GM18909 (cell line): Measurements from ENCODE around the gene SMIM21.

Experiments used
- ATAC-seq: cut with Tn5 transposase; IDR thresholded peaks from one replicate; pipeline ENCODE4 v1.9.1; 2021; ENCODE audit warnings: mild to moderate bottlenecking; ENCODE audit not compliant: unreplicated experiment, poor library complexity

The SMIM21 gene

GRCh38 chr18:75427603-75428002 lies at the start of gene SMIM21:
SMIM21 (minus strand) TSS chr18:75427703; CDS start chr18:75427563, 140 bp downstream.
- no peak for ATAC-seq

GRCh38 chr18:75475228-75475627 lies 47.7 kb upstream of the SMIM21 start:
- ATAC-seq = no peak

GRCh38 chr18:75474332-75474731 lies 46.8 kb upstream of the SMIM21 start:
- ATAC-seq = no peak

- no peak for ATAC-seq
Observed at GRCh38 chr18:75473316-75473715, 45.8 kb upstream of the SMIM21 start.

GRCh38 chr18:75472906-75473305 lies 45.4 kb upstream of the SMIM21 start:
- no peak for ATAC-seq

- no peak for ATAC-seq
Observed at GRCh38 chr18:75472396-75472795, 44.9 kb upstream of the SMIM21 start.

- no peak for ATAC-seq
Observed at GRCh38 chr18:75471850-75472249, 44.3 kb upstream of the SMIM21 start.

GRCh38 chr18:75467851-75468250 lies 40.3 kb upstream of the SMIM21 start:
- ATAC-seq = no peak

GRCh38 chr18:75467281-75467795 lies 39.8 kb upstream of the SMIM21 start:
- ATAC-seq = no peak

GRCh38 chr18:75464356-75464755 lies 36.9 kb upstream of the SMIM21 start:
- ATAC-seq = no peak

- ATAC-seq = no peak
Observed at GRCh38 chr18:75462178-75462832, 34.8 kb upstream of the SMIM21 start.

- no peak for ATAC-seq
Observed at GRCh38 chr18:75456199-75456631, 28.7 kb upstream of the SMIM21 start.

- ATAC-seq = no peak
Observed at GRCh38 chr18:75455249-75456198, 28.0 kb upstream of the SMIM21 start.

GRCh38 chr18:75454022-75454795 lies 26.7 kb upstream of the SMIM21 start:
- ATAC-seq = no peak

- no peak for ATAC-seq
Observed at GRCh38 chr18:75450906-75451305, 23.4 kb upstream of the SMIM21 start.

GRCh38 chr18:75441896-75442295 lies 14.4 kb upstream of the SMIM21 start:
- no peak for ATAC-seq

- no peak for ATAC-seq
Observed at GRCh38 chr18:75439348-75439747, 11.8 kb upstream of the SMIM21 start.

- ATAC-seq = no peak
Observed at GRCh38 chr18:75438891-75439290, 11.4 kb upstream of the SMIM21 start.

GRCh38 chr18:75437979-75438378 lies 10.5 kb upstream of the SMIM21 start:
- no peak for ATAC-seq

- no peak for ATAC-seq
Observed at GRCh38 chr18:75433098-75433497, 5.6 kb upstream of the SMIM21 start.
